Testis (tissue), 2 donors: ENCODE results near the gene AXIN1.

ENCODE experiments used
- POLR2A ChIP-seq: fragments of 450-650 bp; IDR thresholded peaks from one replicate; pipeline ENCODE4 v1.6.1; 2017; ENCODE audit warnings: antibody characterized with exemption, mild to moderate bottlenecking, moderate library complexity
- TF ChIP-seq, protein P1 (sequence below), 3 experiments: fragments of 450-650 bp in 2 of 3; fragments of 200-600 bp in 1 of 3; sonication (generic) in 1 of 3; IDR thresholded peaks; one replicate each; pipeline ENCODE4 v1.5.1; 2016 to 2019; ENCODE audit warnings: antibody characterized with exemption in 3 of 3, mild to moderate bottlenecking in 2 of 3, moderate library complexity in 1 of 3

DNA sequence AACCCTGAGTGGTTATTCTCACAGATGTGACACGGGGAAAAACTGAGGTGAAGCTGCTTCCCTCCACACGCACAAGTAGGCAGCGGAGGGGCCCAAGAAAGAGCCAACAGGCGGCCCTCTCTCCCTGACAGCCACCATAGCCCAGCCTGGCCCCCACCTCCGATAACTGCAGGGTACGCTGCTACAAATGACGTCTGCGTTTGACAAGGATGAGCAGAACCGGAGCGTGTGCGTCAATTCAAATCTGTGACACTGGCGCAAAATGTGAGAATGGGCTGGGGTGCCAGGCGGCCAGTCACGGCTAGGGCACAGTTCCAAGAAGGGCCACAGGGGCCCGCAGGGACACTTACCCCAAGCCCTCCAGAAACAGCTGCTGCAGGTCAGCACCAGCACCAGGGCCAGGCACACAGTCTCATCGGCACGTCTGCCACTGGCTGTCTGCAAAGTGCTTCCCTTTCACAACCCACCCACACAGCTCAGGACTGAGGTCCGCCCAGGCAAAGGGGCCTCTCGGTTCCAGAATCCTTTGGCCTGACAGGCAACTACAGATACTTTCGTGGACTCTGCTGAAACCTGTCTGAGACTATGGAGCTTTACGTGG lies 14.4 kb downstream of the AXIN1 start:
- TF ChIP-seq, protein P1, sequence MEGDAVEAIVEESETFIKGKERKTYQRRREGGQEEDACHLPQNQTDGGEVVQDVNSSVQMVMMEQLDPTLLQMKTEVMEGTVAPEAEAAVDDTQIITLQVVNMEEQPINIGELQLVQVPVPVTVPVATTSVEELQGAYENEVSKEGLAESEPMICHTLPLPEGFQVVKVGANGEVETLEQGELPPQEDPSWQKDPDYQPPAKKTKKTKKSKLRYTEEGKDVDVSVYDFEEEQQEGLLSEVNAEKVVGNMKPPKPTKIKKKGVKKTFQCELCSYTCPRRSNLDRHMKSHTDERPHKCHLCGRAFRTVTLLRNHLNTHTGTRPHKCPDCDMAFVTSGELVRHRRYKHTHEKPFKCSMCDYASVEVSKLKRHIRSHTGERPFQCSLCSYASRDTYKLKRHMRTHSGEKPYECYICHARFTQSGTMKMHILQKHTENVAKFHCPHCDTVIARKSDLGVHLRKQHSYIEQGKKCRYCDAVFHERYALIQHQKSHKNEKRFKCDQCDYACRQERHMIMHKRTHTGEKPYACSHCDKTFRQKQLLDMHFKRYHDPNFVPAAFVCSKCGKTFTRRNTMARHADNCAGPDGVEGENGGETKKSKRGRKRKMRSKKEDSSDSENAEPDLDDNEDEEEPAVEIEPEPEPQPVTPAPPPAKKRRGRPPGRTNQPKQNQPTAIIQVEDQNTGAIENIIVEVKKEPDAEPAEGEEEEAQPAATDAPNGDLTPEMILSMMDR (IDR thresholded peaks at IDR 0.05): no peak
- no peak for TF ChIP-seq POLR2A
